ENCODE data around the gene FBXL20. TPM values are rescaled to one million over a fixed set of nuclear protein-coding genes. Genes with fewer than 3 reads are reported as not detected.

The FBXL20 gene
- polyA plus RNA-seq, 1 of the 3 experiments (the other 2 are of a cell fraction), result 2.2 TPM

GRCh38 chr17:39365872-39366271, 35.6 kb downstream of the FBXL20 start:
- Histone ChIP-seq H3K4me2 (peak overlapping the region; percentile 56), H3K9ac (no peak overlapping the region; the same call in 1 of the 2 replicates), H3K4me3 (ENCODE audit: low read depth in 2 of 2, low read length in 1 of 2) (no peak overlapping the region), H3K9me2 (no peaks in the 10 kb centered on the region), H3F3A (replicated peaks; ENCODE audit: insufficient read depth) (peaks cover 10% of the 10 kb centered on the region), H2AFZ (ENCODE audit: low read depth) (no peak overlapping the region), H3K36me3 (replicated peaks in 1 of 2; ENCODE audit: control insufficient read depth in 1 of 2, insufficient read depth in 2 of 2, low read length in 1 of 2) (no peaks in the 10 kb centered on the region), H4K20me1 (ENCODE audit: insufficient read depth) (peaks cover 4% of the 10 kb centered on the region), H3K4me1 (ENCODE audit: control insufficient read depth in 1 of 2, insufficient read depth in 2 of 2, low read depth in 1 of 2, low read length in 1 of 2) (no peaks in the 10 kb centered on the region), H3K27ac (ENCODE audit: low read depth in 2 of 2, low read length in 1 of 2) (peak overlapping the region in 1 of 2 experiments; percentile 27; a peak in 1 of 4 replicates), H3K79me2 (ENCODE audit: insufficient read depth) (peaks cover 13% of the 10 kb centered on the region), H3K9me3 (no peaks in the 10 kb centered on the region), H3K27me3 (ENCODE audit: insufficient read depth) (no peaks in the 10 kb centered on the region)
- no peak for DNase-seq
- CTCF ChIA-PET, result interaction anchor here (1.4 kb wide), 1 partner anchor 10 kb away, joined by 3 read pairs; no protein-coding TSS in a partner anchor
- POLR2A ChIA-PET, result no interaction called here
- WGBS (ENCODE audit: low lambda C conversion rate), result 90% methylated on average over 5 of the region's 5 CpGs
- no peak for TF ChIP-seq NRF1 (IDR thresholded peaks at IDR 0.05; ENCODE audit: low read depth, low read length)

GRCh38 chr17:39365242-39365641, 36.2 kb downstream of the FBXL20 start:
- Histone ChIP-seq H3K4me1 (ENCODE audit: control insufficient read depth in 1 of 2, insufficient read depth in 2 of 2, low read depth in 1 of 2, low read length in 1 of 2) (no peaks in the 10 kb centered on the region), H3K27me3 (ENCODE audit: insufficient read depth) (no peaks in the 10 kb centered on the region), H3K79me2 (ENCODE audit: insufficient read depth) (peaks cover 16% of the 10 kb centered on the region), H4K20me1 (ENCODE audit: insufficient read depth) (peaks cover 4% of the 10 kb centered on the region), H3K4me2 (peak overlapping the region; percentile 56), H2AFZ (ENCODE audit: low read depth) (no peak overlapping the region), H3K9me2 (no peaks in the 10 kb centered on the region), H3K9ac (no peak overlapping the region; the same call in 1 of the 2 replicates), H3K36me3 (replicated peaks in 1 of 2; ENCODE audit: control insufficient read depth in 1 of 2, insufficient read depth in 2 of 2, low read length in 1 of 2) (no peaks in the 10 kb centered on the region), H3F3A (replicated peaks; ENCODE audit: insufficient read depth) (peaks cover 10% of the 10 kb centered on the region), H3K9me3 (no peaks in the 10 kb centered on the region), H3K4me3 (ENCODE audit: low read depth in 2 of 2, low read length in 1 of 2) (no peak overlapping the region), H3K27ac (ENCODE audit: low read depth in 2 of 2, low read length in 1 of 2) (peak overlapping the region in 1 of 2 experiments; percentile 27; a peak in 2 of 4 replicates)
- CTCF ChIA-PET, result interaction anchor here (0.5 kb wide), 1 partner anchor 23 kb away, joined by 3 read pairs; no protein-coding TSS in a partner anchor
- DNase-seq, result no peak
- POLR2A ChIA-PET, result no interaction called here
- no peak for TF ChIP-seq RAD21 (IDR thresholded peaks at IDR 0.05; ENCODE audit: low read length)
- no peak for TF ChIP-seq POLR2AphosphoS5 (IDR thresholded peaks at IDR 0.05; ENCODE audit: low read depth, low read length)
- TF ChIP-seq USF1 (IDR thresholded peaks at IDR 0.05; ENCODE audit: borderline replicate concordance, low read depth), result no peak
- no peak for TF ChIP-seq ELF1 (IDR thresholded peaks at IDR 0.05)
- TF ChIP-seq USF2 (IDR thresholded peaks at IDR 0.05; ENCODE audit: borderline replicate concordance, low read depth, low read length), result no peak
- TF ChIP-seq MXI1 (IDR thresholded peaks at IDR 0.05; ENCODE audit: low read depth, low read length), result no peak
- no peak for TF ChIP-seq TCF12 (IDR thresholded peaks at IDR 0.05)
- TF ChIP-seq ZBTB33 (IDR thresholded peaks at IDR 0.05; ENCODE audit: borderline replicate concordance, low read depth), result no peak
- no peak for TF ChIP-seq TEAD4 (IDR thresholded peaks at IDR 0.05; ENCODE audit: borderline replicate concordance, insufficient read depth)
- no peak for TF ChIP-seq IRF3 (IDR thresholded peaks at IDR 0.05; ENCODE audit: low read depth, low read length)
- TF ChIP-seq EP300 (IDR thresholded peaks at IDR 0.05; ENCODE audit: borderline replicate concordance in 1 of 2, low read depth in 1 of 2, low read length in 1 of 2), result no peak
- TF ChIP-seq FOXM1 (IDR thresholded peaks at IDR 0.05; ENCODE audit: low read depth), result no peak
- no peak for TF ChIP-seq PBX3 (IDR thresholded peaks at IDR 0.05)
- no peak for TF ChIP-seq SIN3A (IDR thresholded peaks at IDR 0.05; ENCODE audit: borderline replicate concordance, low read depth, low read length)
- TF ChIP-seq MEF2A (IDR thresholded peaks at IDR 0.05; ENCODE audit: borderline replicate concordance, low read depth), result no peak
- TF ChIP-seq RXRA (IDR thresholded peaks at IDR 0.05; ENCODE audit: borderline replicate concordance, low read depth), result no peak
- no peak for TF ChIP-seq EZH2phosphoT487 (IDR thresholded peaks at IDR 0.05; ENCODE audit: borderline replicate concordance, low read depth)
- 63% methylated on average over 4 of the region's 4 CpGs for WGBS (ENCODE audit: low lambda C conversion rate)

All from SK-N-SH (cell line).